ENCODE measurements around the gene APOL4. TPM values are rescaled to one million over a fixed set of nuclear protein-coding genes. Genes with fewer than 3 reads are reported as not detected.

The APOL4 gene
- total and polyA plus RNA-seq, 2 of the 4 experiments (the other 2 are of a cell fraction), result 0.07 TPM; not detected in 1

GRCh38 chr22:36191106-36191836 lies 10.3 kb downstream of the APOL4 start:
- Histone ChIP-seq H3K36me3 (ENCODE audit: control insufficient read depth, insufficient read depth, low read length) (no peaks in the 10 kb centered on the region), H2BK20ac (ENCODE audit: low read depth, low read length) (no peak overlapping the region), H3K79me1 (ENCODE audit: low read depth in 1 of 2, low read length in 2 of 2) (peaks cover 0 to 3% of the 10 kb centered on the region in 2 experiments; a peak in 1 of 4 replicates), H3K4me1 (ENCODE audit: control insufficient read depth, insufficient read depth, low read length) (peaks cover 3% of the 10 kb centered on the region), H2AK5ac (ENCODE audit: low read depth, low read length) (no peak overlapping the region), H4K91ac (ENCODE audit: insufficient read depth, low read depth, low read length) (no peak overlapping the region), H2AFZ (replicated peaks; ENCODE audit: low read length, poor library complexity) (peak overlapping the region; percentile 26), H2BK5ac (ENCODE audit: low read depth, low read length, poor library complexity, severe bottlenecking) (no peak overlapping the region), H3K18ac (ENCODE audit: low read depth, low read length) (no peak overlapping the region), H4K20me1 (ENCODE audit: insufficient read depth, low read length) (no peaks in the 10 kb centered on the region), H4K5ac (ENCODE audit: low read depth, low read length) (no peak overlapping the region), H3K56ac (ENCODE audit: extremely low read depth, insufficient read depth, low read length) (no peak overlapping the region), H3K4me3 (ENCODE audit: insufficient read depth, low read depth, low read length) (no peak overlapping the region), H3K9ac (ENCODE audit: low read depth, low read length) (no peak overlapping the region), H3K23ac (ENCODE audit: low read depth, low read length) (no peak overlapping the region), H3K27ac (ENCODE audit: insufficient read depth, low read length) (no peak overlapping the region), H4K8ac (ENCODE audit: low read depth in 2 of 2, low read length in 2 of 2) (no peak overlapping the region), H3K14ac (replicated peaks; ENCODE audit: low read depth, low read length) (no peak overlapping the region), H2BK15ac (ENCODE audit: low read depth, low read length) (no peak overlapping the region), H3K9me3 (ENCODE audit: control insufficient read depth, insufficient read depth, low read length) (no peaks in the 10 kb centered on the region), H2AK9ac (replicated peaks; ENCODE audit: low read depth, low read length, poor library complexity) (no peak overlapping the region), H2BK120ac (ENCODE audit: low read depth, low read length) (no peak overlapping the region), H3K27me3 (ENCODE audit: control insufficient read depth, insufficient read depth, low read length) (peaks cover 10% of the 10 kb centered on the region; the same call in 1 of the 2 replicates), H3K4ac (ENCODE audit: low read depth, low read length) (no peak overlapping the region), H3K4me2 (ENCODE audit: low read depth, low read length) (no peak overlapping the region), H3K9me1 (ENCODE audit: insufficient read depth, low read length) (no peaks in the 10 kb centered on the region)
- WGBS, 2 experiments (ENCODE audit: extremely low coverage in 2 of 2, insufficient read length in 1 of 2), result 72% methylated on average over 6 of the region's 17 CpGs; no CpG with 5 or more reads in 1 of the 2 experiments
- in situ Hi-C loops (cut with MboI; ENCODE audit: low sequenced_read_pairs) (loop anchor here (10.0 kb wide), 1 partner anchor 294 kb away; the partner anchor contains the start of gene TXN2), dilution Hi-C loops (cut with HindIII; ENCODE audit: low sequenced_read_pairs, unreplicated experiment) (no loop called here), intact Hi-C loops (cut with micrococcal nuclease) (no loop called here)
- BruUV-seq (replicated peaks), result no TSS peak
- ChIA-PET CTCF (interaction anchor here (0.6 to 1.1 kb wide), 2 partner anchors 18 to 105 kb away, joined by 3 to 5 read pairs; no protein-coding TSS in a partner anchor), POLR2A (ENCODE audit: unreplicated experiment) (no interaction called here)
- ATAC-seq (ENCODE audit: low read depth) (peak; percentile 70), DNase-seq (peak; percentile 64)
- TF ChIP-seq, protein P1, sequence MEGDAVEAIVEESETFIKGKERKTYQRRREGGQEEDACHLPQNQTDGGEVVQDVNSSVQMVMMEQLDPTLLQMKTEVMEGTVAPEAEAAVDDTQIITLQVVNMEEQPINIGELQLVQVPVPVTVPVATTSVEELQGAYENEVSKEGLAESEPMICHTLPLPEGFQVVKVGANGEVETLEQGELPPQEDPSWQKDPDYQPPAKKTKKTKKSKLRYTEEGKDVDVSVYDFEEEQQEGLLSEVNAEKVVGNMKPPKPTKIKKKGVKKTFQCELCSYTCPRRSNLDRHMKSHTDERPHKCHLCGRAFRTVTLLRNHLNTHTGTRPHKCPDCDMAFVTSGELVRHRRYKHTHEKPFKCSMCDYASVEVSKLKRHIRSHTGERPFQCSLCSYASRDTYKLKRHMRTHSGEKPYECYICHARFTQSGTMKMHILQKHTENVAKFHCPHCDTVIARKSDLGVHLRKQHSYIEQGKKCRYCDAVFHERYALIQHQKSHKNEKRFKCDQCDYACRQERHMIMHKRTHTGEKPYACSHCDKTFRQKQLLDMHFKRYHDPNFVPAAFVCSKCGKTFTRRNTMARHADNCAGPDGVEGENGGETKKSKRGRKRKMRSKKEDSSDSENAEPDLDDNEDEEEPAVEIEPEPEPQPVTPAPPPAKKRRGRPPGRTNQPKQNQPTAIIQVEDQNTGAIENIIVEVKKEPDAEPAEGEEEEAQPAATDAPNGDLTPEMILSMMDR (conservative IDR thresholded peaks at IDR 0.05; ENCODE audit: low read depth, low read length), result no peak
- TF ChIP-seq RAD21 (IDR thresholded peaks at IDR 0.05; ENCODE audit: low read length), result no peak
- no peak for TF ChIP-seq MAFK (IDR thresholded peaks at IDR 0.05; ENCODE audit: low read depth, low read length)
- TF ChIP-seq BHLHE40 (IDR thresholded peaks at IDR 0.05; ENCODE audit: low read depth, low read length), result no peak
- TF ChIP-seq, protein P2, sequence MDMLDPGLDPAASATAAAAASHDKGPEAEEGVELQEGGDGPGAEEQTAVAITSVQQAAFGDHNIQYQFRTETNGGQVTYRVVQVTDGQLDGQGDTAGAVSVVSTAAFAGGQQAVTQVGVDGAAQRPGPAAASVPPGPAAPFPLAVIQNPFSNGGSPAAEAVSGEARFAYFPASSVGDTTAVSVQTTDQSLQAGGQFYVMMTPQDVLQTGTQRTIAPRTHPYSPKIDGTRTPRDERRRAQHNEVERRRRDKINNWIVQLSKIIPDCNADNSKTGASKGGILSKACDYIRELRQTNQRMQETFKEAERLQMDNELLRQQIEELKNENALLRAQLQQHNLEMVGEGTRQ (IDR thresholded peaks at IDR 0.05; ENCODE audit: low read depth, low read length), result no peak
